Mammary epithelial cell (primary cell): ENCODE measurements around the gene PREX1.

ENCODE experiments used
- CTCF ChIP-seq, 2 donors: IDR thresholded peaks in 1 of 2; conservative IDR thresholded peaks in 1 of 2; 2 replicates each; pipeline ENCODE4 v1.5.1; 2011 to 2012; ENCODE audit warnings: inconsistent platforms in 2 of 2, low read length in 2 of 2, mild to moderate bottlenecking in 2 of 2, control low read depth in 1 of 2, low read depth in 1 of 2; ENCODE audit not compliant: insufficient read depth in 1 of 2; ENCODE audit errors: extremely low read depth in 1 of 2
- EZH2 ChIP-seq: IDR thresholded peaks from 2 replicates; pipeline ENCODE4 v1.6.1; 2012; ENCODE audit warnings: low read length, inconsistent platforms, borderline replicate concordance

- TF ChIP-seq CTCF (conservative IDR thresholded peaks at IDR 0.05 in 1 of 2, IDR thresholded peaks at IDR 0.05 in 1 of 2; ENCODE audit: extremely low read depth in 1 of 2, insufficient read depth in 1 of 2, low read depth in 1 of 2, low read length in 2 of 2) (no peak), EZH2 (no peak)
Observed at GRCh38 chr20:48773837-48774418, 53.9 kb downstream of the PREX1 start.
